GM10847 (cell line): ENCODE results near the gene LEP.

Source experiments
- POLR2A ChIP-seq: IDR thresholded peaks from 2 replicates; pipeline ENCODE4 v1.6.1; 2011; ENCODE audit not compliant: insufficient read length; ENCODE audit errors: extremely low read depth

Gene LEP

GRCh38 chr7:128206747-128207500 lies 34.2 kb upstream of the LEP start:
- no peak for TF ChIP-seq POLR2A

DNA sequence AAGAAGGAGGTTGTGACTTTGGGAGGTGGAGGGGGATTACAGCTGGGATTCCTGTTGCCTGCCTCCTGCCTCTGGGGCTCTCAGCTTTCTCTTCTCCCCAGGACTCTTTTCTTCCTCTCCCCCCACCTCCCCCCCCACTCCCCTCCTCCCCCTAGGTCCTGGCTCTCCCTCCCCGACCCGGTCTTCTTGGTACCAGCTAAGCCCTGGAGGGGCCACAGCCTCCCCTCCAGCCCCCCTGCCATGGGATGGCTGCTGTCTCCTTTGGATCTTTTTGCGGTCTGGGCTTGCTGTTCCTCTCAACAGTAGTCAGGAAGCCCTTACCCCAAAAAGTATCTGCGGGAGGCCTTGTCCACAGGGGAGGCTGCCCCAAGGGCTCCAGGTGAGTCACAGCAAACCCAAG lies 33.5 kb upstream of the LEP start:
- no peak for TF ChIP-seq POLR2A

- TF ChIP-seq POLR2A = no peak
Measured at GRCh38 chr7:128209229-128210035, 31.6 kb upstream of the LEP start.

DNA sequence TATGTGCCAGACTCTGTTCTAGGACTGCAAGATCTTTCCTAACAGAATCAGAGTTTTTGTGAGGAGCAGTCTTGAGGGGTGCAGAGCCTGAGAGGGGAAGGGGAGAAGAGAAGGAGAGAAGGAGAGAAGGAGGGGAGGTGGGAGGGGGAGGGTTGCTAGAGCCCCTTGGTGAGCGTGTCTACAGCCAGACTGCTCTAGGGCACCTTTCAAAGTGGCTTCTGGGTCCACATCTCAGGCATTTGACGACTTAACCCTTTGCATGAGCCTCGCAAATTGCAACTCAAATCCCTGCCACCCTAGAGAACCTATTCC lies 31.1 kb upstream of the LEP start:
- no peak for TF ChIP-seq POLR2A

DNA sequence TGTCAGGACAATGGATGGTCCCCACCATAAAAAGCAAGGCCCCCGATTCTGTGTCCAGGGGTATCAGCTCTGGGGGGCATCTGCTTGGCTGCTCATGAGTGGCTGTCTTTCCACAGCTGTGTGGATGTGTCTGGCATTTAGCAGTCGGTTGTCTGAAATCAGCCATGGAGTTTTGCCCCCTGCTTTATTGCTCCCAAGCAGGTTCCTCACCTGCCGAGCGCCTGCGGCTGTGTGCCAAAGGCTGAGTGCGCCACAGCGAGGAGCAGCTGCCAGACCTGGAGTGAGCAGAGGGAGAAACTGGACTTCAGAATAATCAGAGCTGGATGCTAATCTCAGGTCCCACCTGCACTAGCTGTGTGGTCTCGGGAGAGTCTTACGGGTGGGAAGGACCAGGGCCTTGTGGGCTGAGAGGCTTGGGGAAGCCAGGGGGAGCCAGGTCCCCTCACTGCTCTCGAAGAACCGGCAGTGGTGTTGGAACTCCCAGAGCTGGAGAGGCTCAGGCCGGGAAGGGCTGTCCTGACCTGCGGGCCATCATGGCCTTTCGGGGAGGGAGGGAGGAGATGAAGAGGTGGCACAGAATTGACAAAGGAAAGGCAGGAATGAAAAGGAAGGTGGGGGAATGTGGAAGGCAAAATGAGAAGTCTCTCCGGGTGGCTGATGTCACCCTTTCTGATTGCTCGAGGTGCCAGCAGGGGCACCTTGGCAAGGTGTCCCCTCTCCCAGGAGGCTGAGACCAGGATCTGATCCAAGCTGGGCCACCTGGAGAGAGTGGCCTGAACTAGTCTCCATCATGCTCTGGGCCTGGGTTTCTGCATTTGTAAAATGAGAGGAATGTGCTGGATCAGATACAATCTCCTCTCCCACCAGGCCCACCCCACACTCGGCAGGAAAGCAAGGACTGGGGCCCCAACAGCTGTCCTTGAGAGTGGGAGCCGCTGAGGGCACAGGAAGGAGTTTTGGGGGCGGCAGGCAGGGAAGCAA lies 30.2 kb upstream of the LEP start:
- no peak for TF ChIP-seq POLR2A

GRCh38 chr7:128211626-128212025 lies 29.5 kb upstream of the LEP start:
- TF ChIP-seq POLR2A = no peak

- TF ChIP-seq POLR2A = no peak
Measured at GRCh38 chr7:128214463-128214862, 26.6 kb upstream of the LEP start.

DNA sequence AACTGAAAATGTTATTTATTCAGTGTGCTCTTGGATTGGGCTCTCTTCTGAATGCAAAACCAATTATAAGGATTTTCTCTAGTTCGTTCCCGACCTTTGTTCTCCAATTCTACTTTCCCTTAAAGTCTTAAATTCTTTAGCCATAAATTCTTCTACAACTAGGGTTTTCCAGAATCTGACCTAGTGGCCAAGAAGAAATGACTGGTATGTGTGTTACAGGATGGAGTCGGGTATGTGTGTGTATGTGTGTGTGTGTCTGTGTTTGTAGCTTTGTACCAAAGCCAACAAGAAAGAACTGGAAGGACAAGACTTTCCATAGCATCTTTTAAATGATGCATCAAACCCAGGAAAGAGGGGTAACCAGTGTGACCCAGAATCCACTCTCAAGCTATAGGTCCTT lies 25.8 kb upstream of the LEP start:
- TF ChIP-seq POLR2A = no peak

- TF ChIP-seq POLR2A = no peak
Measured at GRCh38 chr7:128215739-128216138, 25.3 kb upstream of the LEP start.

DNA sequence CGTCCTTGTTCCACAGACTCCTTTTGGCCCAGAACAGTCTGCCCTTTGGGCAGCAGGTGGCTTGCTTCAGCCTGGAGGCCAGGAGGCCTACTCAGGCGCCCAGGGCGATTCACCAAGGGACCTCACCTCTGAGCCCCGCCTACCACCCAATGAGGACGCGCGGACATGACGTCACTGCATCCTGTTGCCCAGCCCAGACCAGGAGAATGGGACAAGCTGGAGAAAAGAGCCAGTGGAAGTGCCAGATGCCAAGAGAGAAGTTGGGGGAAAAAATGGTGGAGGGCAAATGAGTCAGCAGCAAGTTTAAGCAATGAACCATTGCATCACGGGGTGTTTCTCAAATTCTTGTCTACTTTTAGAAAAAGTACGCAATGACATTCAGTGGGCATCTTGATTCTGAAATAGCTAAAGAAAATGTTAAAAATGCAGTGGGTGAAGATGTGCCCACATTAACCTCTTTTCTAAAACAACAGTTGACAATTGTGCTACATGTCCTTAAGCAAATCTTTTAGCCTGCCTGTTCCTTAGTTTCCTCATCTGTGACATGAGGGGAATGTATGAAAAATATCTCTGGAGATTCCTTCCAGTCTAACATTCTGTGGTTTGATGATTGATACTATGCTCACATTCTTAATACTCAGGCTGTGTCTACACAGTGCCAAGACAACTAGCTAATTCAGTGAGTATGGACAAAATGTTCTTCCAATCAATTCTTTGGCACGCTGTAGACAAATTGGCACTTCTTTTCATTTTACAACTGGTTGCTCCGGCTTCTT lies 23.9 kb upstream of the LEP start:
- TF ChIP-seq POLR2A = no peak

DNA sequence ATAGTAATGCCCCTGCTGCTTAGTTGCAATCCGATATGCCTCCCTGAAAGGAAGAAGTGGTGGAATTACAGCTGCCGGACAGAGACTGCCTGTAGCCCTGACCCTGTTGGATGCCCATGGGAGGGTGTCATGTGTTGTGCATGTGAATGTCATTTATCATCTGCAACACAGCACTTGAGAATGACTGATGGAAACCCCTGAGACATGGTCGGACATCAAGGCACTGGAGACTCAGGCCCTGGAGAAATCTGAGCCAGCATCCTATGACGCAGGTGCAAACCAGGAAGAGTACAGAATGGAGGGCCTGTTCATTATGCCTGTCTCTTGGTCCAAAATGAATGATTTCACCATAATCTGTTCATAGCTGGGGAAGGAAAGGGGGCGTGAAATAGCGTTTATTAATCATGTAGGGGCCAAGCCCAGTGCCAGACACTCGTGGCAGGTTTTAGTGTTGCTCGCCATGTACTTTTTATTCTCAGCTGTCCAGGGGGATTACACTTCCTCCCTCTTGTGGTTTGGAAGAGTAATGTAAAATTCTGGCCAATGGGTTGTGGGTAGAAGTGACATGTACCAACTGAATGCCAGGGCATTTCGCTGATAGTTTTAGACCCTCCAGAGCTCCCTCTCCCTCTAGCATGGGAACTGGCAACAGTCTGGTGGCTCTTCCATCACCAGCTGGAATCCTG lies 23.0 kb upstream of the LEP start:
- TF ChIP-seq POLR2A = no peak

DNA sequence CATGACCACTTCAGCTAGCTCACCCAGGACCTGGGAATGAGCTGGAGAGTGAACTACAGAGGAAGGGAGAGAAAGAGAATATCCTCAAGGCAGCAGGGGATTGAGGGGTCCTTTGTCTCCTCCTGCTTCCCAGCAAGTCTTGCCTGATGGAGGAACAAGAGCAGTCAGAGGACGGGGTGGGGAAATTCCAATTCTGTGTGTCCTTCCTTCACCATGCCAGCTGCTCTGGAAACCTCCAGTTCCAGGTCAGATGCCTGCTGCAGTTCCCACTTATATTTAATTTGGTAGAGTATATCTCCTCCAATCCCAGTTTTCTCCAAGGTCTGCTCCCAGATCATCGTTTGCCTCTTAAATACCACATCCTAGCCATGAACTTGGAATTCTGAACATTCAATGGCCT lies 21.4 kb upstream of the LEP start:
- no peak for TF ChIP-seq POLR2A

DNA sequence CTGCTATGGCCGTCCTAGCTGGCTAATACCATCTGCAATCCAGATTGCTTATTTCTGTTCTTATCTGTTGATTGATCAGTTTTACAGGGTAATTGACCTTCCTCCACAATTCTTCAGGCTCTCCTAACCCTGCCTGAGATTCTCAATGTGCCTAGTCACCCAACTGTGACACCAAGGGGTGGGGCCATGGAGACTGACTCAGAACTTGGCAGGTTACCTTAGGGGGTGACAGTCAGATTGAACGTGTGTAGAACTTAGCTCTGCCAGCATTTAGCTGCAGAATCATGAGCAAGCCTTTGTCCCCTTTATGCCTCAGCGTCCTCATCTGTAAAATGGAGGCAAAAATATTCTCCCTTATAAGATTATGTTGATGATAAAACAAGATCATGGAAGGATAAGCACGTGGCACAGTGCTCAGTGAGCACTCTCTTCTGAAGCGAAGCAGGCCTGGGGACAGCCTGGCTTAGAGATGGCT lies 19.1 kb upstream of the LEP start:
- TF ChIP-seq POLR2A = no peak
